GM23248 (cell line): ENCODE measurements around the gene KDM4F. TPM values are rescaled to one million over a fixed set of nuclear protein-coding genes. Genes with fewer than 3 reads are reported as not detected.

Source experiments
- DNase-seq: peaks from one replicate; pipeline ENCODE4 v3.0.0-alpha.2; 2015
- H2AFZ ChIP-seq: fragments of 200-600 bp; sonication (generic); 2 replicates; pipeline ENCODE4 v1.6.1; 2016; ENCODE audit warnings: antibody characterized with exemption
- H3F3A ChIP-seq: fragments of 200-600 bp; sonication (generic); 2 replicates; pipeline ENCODE4 v1.6.1; 2016; ENCODE audit warnings: mild to moderate bottlenecking, antibody characterized with exemption, mixed run types; ENCODE audit not compliant: insufficient read depth
- H3K27ac ChIP-seq: fragments of 200-600 bp; sonication (generic); 2 replicates; pipeline ENCODE4 v1.5.1; 2016; ENCODE audit warnings: mild to moderate bottlenecking
- H3K27me3 ChIP-seq: fragments of 200-600 bp; sonication (generic); replicated peaks from 2 replicates; pipeline ENCODE4 v1.6.1; 2016; ENCODE audit warnings: mild to moderate bottlenecking; ENCODE audit not compliant: insufficient read depth
- H3K36me3 ChIP-seq: fragments of 200-600 bp; sonication (generic); 2 replicates; pipeline ENCODE4 v1.6.1; 2016; ENCODE audit warnings: low read depth, mild to moderate bottlenecking
- H3K4me1 ChIP-seq: fragments of 200-600 bp; sonication (generic); 2 replicates; pipeline ENCODE4 v1.6.1; 2016; ENCODE audit warnings: mild to moderate bottlenecking; ENCODE audit not compliant: insufficient read depth
- H3K4me2 ChIP-seq: fragments of 200-600 bp; sonication (generic); one replicate; pipeline ENCODE4 v1.6.1; 2016; ENCODE audit warnings: mild to moderate bottlenecking; ENCODE audit not compliant: unreplicated experiment
- H3K4me3 ChIP-seq: fragments of 200-600 bp; sonication (generic); 2 replicates; pipeline ENCODE4 v1.5.1; 2016; ENCODE audit warnings: mild to moderate bottlenecking
- H3K79me2 ChIP-seq: fragments of 200-600 bp; sonication (generic); 2 replicates; pipeline ENCODE4 v1.6.1; 2016; ENCODE audit warnings: mild to moderate bottlenecking; ENCODE audit not compliant: insufficient read depth
- H3K9ac ChIP-seq: fragments of 200-600 bp; sonication (generic); 2 replicates; pipeline ENCODE4 v1.6.1; 2016; ENCODE audit warnings: mild to moderate bottlenecking
- H3K9me2 ChIP-seq: fragments of 200-600 bp; sonication (generic); 2 replicates; pipeline ENCODE4 v1.6.1; 2016; ENCODE audit warnings: mixed run types, mild to moderate bottlenecking, moderate library complexity; ENCODE audit not compliant: insufficient read depth
- H3K9me3 ChIP-seq: fragments of 200-600 bp; sonication (generic); one replicate; pipeline ENCODE4 v1.6.1; 2017; ENCODE audit warnings: low read depth
- H4K20me1 ChIP-seq: fragments of 200-600 bp; sonication (generic); 2 replicates; pipeline ENCODE4 v1.6.0; 2016; ENCODE audit not compliant: insufficient read depth
- EZH2 ChIP-seq: fragments of 200-600 bp; sonication (generic); IDR thresholded peaks from 2 replicates; pipeline ENCODE4 v1.6.1; 2018; ENCODE audit warnings: antibody characterized with exemption, mild to moderate bottlenecking; ENCODE audit not compliant: insufficient read depth, poor library complexity, severe bottlenecking
- EZH2phosphoT487 ChIP-seq: fragments of 200-600 bp; sonication (generic); IDR thresholded peaks from 2 replicates; pipeline ENCODE4 v1.6.1; 2018; ENCODE audit warnings: antibody characterized with exemption, moderate library complexity, mild to moderate bottlenecking, low read depth; ENCODE audit not compliant: insufficient read depth
- WGBS, 2 experiments: methylation state at CpG; one replicate each; pipeline ENCODE4 v1.1.6; 2015 to 2017; ENCODE audit warnings: low lambda C conversion rate in 2 of 2, low coverage in 1 of 2; ENCODE audit errors: missing lambda C conversion rate in 2 of 2; 5-methylcytosine and 5-hydroxymethylcytosine counted together
- in situ Hi-C: fragments of 300-500 bp; cut with MboI; formaldehyde crosslinking; loops from 2 replicates; pipeline ENCODE4 v1.15.0; 2020
- polyA plus RNA-seq: library from polyadenylated mRNA; unstranded; fragments of >200 nt; fragmentation: Nextera tagmentation; extraction: Ambion mirVana; gene quantifications from 2 replicates; pipeline ENCODE4 v1.2.1, GENCODE V29; 2016
- total RNA-seq: library from RNA; depleted of rRNA; stranded (reverse); fragments of >200 nt; shearing (Covaris generic); gene quantifications from 2 replicates; pipeline ENCODE4 v1.2.3, GENCODE V29; 2014

The KDM4F gene
- total and polyA plus RNA-seq, 2 experiments from 2014 or later = not detected

DNA sequence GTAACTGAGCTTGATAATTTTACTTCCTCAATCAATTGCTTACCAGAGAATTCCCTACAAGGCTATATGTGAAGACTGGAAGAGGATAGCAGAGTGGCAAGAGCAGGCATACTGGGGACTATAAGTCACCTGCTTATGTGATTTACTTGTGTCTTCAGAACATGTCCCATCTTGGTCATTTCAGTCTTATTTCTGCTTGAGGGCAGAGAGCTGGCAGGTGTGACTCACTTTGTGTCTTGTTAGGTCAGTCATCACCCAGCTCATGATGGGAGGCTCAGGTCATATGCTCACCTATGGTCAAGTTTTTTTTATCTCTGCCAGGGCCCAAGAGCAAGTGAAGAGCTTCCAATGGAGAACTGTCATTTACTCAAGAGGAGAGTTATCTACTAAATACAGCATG lies 23.7 kb downstream of the KDM4F start:
- Histone ChIP-seq H3K27ac (no peak overlapping the region), H3F3A (peaks cover 31% of the 10 kb centered on the region), H3K27me3 (no peaks in the 10 kb centered on the region), H3K4me2 (no peak overlapping the region), H3K9me2 (no peaks in the 10 kb centered on the region), H3K79me2 (peaks cover 31% of the 10 kb centered on the region), H3K36me3 (no peaks in the 10 kb centered on the region), H3K9me3 (no peaks in the 10 kb centered on the region), H2AFZ (no peak overlapping the region), H3K9ac (no peak overlapping the region), H3K4me3 (no peak overlapping the region), H3K4me1 (peaks cover 18% of the 10 kb centered on the region), H4K20me1 (no peaks in the 10 kb centered on the region)
- DNase-seq = no peak
- TF ChIP-seq EZH2 (no peak), EZH2phosphoT487 (no peak)
- in situ Hi-C loops = loop anchor here (10.0 kb wide), 1 partner anchor 692 kb away; no protein-coding TSS in a partner anchor

DNA sequence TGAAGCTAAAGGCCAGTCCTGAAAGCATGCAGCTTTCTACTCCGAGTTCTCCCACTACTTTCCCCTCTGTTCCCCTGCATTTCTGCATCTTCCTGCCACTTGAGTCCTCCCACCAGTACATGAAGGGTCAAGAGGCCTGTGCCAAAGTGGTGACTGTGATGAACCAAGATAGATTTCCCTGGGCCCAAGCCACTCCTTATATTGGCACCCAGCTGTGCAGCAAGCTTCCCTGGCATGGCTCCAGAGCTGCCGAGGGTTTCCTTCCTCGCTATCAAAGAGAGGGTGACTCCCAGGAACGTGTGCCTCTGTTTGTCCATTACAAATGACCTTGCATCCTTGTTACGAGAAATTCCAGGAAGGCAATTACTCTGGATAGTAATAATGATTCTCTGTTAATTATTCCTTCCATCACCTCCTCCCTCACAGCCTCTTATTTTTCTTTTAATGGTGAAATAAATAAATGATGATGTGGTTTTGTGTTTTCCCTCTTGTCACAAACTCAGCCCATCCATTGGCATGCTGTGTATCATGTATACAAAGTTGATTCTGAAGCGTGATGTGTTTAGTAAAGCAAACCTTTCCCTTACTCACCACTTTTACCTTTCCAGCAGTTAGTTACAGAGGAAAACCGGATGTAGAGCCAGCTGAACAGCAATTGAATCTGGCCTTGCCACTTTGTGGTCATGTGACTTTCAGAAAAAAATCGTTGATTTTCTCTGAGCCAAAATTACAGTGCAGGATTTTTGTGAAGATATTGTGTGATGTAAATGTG lies 25.8 kb downstream of the KDM4F start:
- Histone ChIP-seq H3K9ac (no peak overlapping the region), H3K4me3 (no peak overlapping the region), H3K4me1 (peaks cover 9% of the 10 kb centered on the region; the same call in 1 of the 2 replicates), H3K27ac (no peak overlapping the region), H4K20me1 (no peaks in the 10 kb centered on the region), H2AFZ (no peak overlapping the region), H3K9me3 (no peaks in the 10 kb centered on the region), H3F3A (peaks cover 17% of the 10 kb centered on the region; the same call in 1 of the 2 replicates), H3K79me2 (peaks cover 13% of the 10 kb centered on the region), H3K4me2 (no peak overlapping the region), H3K27me3 (no peaks in the 10 kb centered on the region), H3K9me2 (no peaks in the 10 kb centered on the region), H3K36me3 (no peaks in the 10 kb centered on the region)
- in situ Hi-C loops = loop anchor here (10.0 kb wide), 1 partner anchor 690 kb away; no protein-coding TSS in a partner anchor
- no peak for DNase-seq
- TF ChIP-seq EZH2 (no peak), EZH2phosphoT487 (no peak)
- 62 to 64% methylated on average over 8 of the region's 8 CpGs for WGBS, 2 experiments

DNA sequence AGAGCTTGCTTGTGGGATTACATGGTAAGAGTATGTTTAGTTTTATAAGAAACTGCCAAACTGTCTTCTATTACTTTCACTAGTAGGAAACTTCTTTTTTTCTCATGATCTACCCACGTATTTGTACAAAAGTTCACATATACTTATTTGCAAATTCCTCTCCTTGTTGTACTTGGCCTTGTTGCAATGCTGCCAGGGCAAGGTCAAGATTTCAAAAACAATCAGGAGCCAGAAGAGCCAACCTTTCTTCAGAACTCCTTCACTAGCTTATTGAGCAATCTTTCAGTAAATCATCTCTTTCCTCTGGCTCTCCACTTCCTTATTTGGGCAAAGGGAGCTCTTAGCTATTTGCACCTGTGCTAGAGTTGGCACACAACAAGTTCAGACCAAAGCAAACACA lies 27.2 kb downstream of the KDM4F start:
- no peak for TF ChIP-seq EZH2phosphoT487
- TF ChIP-seq EZH2 = no peak
- in situ Hi-C loops = loop anchor here (10.0 kb wide), 1 partner anchor 688 kb away; no protein-coding TSS in a partner anchor
- peak; percentile 35 for DNase-seq

DNA sequence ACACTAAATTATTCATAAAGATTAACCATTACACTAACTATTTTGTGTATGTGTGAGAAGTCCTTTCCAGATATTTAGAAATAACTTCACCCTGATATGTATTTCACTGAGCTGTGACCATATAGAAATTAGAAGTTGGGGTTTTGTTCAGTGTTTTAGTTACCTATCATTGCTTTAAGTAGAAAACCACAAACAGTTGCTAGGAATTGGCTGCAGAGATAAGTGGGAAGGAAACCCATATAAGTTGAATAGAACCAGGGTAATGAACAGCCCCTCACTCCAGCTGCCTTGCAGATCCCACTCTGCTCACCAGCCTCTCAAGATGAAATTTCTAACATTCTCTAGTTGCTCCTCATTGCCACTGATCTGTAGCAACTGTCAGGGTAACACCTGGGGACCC lies 27.8 kb downstream of the KDM4F start:
- in situ Hi-C loops = loop anchor here (10.0 kb wide), 1 partner anchor 688 kb away; no protein-coding TSS in a partner anchor
- Histone ChIP-seq H3K9me3 (no peaks in the 10 kb centered on the region), H3K4me2 (no peak overlapping the region), H3K9me2 (no peaks in the 10 kb centered on the region), H3F3A (peaks cover 17% of the 10 kb centered on the region; the same call in 1 of the 2 replicates), H4K20me1 (no peaks in the 10 kb centered on the region), H3K36me3 (no peaks in the 10 kb centered on the region), H3K27ac (no peak overlapping the region), H3K79me2 (no peaks in the 10 kb centered on the region), H3K4me3 (no peak overlapping the region), H2AFZ (no peak overlapping the region), H3K27me3 (no peaks in the 10 kb centered on the region), H3K9ac (no peak overlapping the region), H3K4me1 (peaks cover 9% of the 10 kb centered on the region; the same call in 1 of the 2 replicates)
- TF ChIP-seq EZH2phosphoT487 = no peak
- no peak for TF ChIP-seq EZH2
- no peak for DNase-seq

More for the DNA sequence above, 27.2 kb downstream of the KDM4F start:
- H3K4me3 ChIP-seq = no peak overlapping the region
- no peaks in the 10 kb centered on the region for H3K27me3 ChIP-seq
- H3K9ac ChIP-seq = no peak overlapping the region
- no peaks in the 10 kb centered on the region for H3K79me2 ChIP-seq
- H3K4me1 ChIP-seq = peaks cover 9% of the 10 kb centered on the region; the same call in 1 of the 2 replicates
- no peaks in the 10 kb centered on the region for H4K20me1 ChIP-seq
- H3K9me2 ChIP-seq = no peaks in the 10 kb centered on the region
- H3K36me3 ChIP-seq = no peaks in the 10 kb centered on the region
- peaks cover 17% of the 10 kb centered on the region; the same call in 1 of the 2 replicates for H3F3A ChIP-seq
- H3K9me3 ChIP-seq = no peaks in the 10 kb centered on the region
- no peak overlapping the region for H3K4me2 ChIP-seq
- no peak overlapping the region for H2AFZ ChIP-seq
- WGBS, 2 experiments = 39 to 51% methylated on average over 1 of the region's 1 CpG
- H3K27ac ChIP-seq = no peak overlapping the region
